Stomach (tissue), 9 donors: ENCODE data around the gene PCBP3. TPM values are rescaled to one million over a fixed set of nuclear protein-coding genes. Genes with fewer than 3 reads are reported as not detected.
"Not testable (repeated sequence)": the region's sequence is repeated elsewhere in the genome, so short reads cannot be mapped to it uniquely, and the experiment has no call there.

Experiments used
- DNase-seq, 2 donors: peaks; one replicate each; pipeline versions ENCODE4 v3.0.0 to v3.0.0-alpha.2; 2013 to 2019
- H3K27ac ChIP-seq, 5 donors: fragments of 200-600 bp in 4 of 5; sonication (generic) in 4 of 5; one replicate each; pipeline ENCODE4 v1.5.1; 2013 to 2019; ENCODE audit warnings: mild to moderate bottlenecking in 1 of 5, moderate library complexity in 1 of 5
- H3K27me3 ChIP-seq, 3 donors: fragments of 200-600 bp; sonication (generic); one replicate each; pipeline ENCODE4 v1.5.1; 2017 to 2019; ENCODE audit warnings: mixed run types in 1 of 3
- H3K36me3 ChIP-seq, 4 donors: fragments of 200-600 bp; sonication (generic); 1 replicate in 3 of 4; 2 replicates in 1 of 4; pipeline ENCODE4 v1.5.1; 2016 to 2019
- H3K4me1 ChIP-seq, 4 donors: fragments of 200-600 bp; sonication (generic); one replicate each; pipeline ENCODE4 v1.5.1; 2016 to 2019
- H3K4me3 ChIP-seq, 4 donors: fragments of 200-600 bp; sonication (generic) in 3 of 4; one replicate each; pipeline ENCODE4 v1.5.1; 2016 to 2019; ENCODE audit warnings: mild to moderate bottlenecking in 1 of 4
- H3K9me3 ChIP-seq, 4 donors: fragments of 200-600 bp; sonication (generic); one replicate each; pipeline ENCODE4 v1.5.1; 2016 to 2019
- EP300 ChIP-seq: sonication (generic); formaldehyde crosslinking; IDR thresholded peaks from one replicate; pipeline ENCODE4 v1.6.1; 2017; ENCODE audit warnings: antibody characterized with exemption
- POLR2A ChIP-seq, 4 donors: fragments of 450-650 bp; IDR thresholded peaks; one replicate each; pipeline ENCODE4 v1.6.1; 2016; ENCODE audit warnings: antibody characterized with exemption in 4 of 4, control low read depth in 2 of 4, mild to moderate bottlenecking in 1 of 4, moderate library complexity in 1 of 4
- POLR2AphosphoS5 ChIP-seq, 3 donors: sonication (generic); formaldehyde crosslinking; IDR thresholded peaks; one replicate each; pipeline ENCODE4 v1.6.1; 2016; ENCODE audit warnings: antibody characterized with exemption in 3 of 3
- WGBS, 5 donors: extraction: QIAGEN DNeasy Blood & Tissue Kit in 3 of 5; methylation state at CpG; one replicate each; pipeline versions ENCODE4 v1.1.5 to v1.1.7; 2013 to 2018; 5-methylcytosine and 5-hydroxymethylcytosine counted together
- intact Hi-C: fragments of 100-400 bp; cut with DNase I; formaldehyde crosslinking; loops from one replicate; pipeline ENCODE4 v1.15.1; 2023; ENCODE audit warnings: low total_unique reads
- polyA plus RNA-seq, 3 donors: library from polyadenylated mRNA; stranded (reverse); fragments of 200-250 nt; gene quantifications; one replicate each; pipeline ENCODE4 v1.2.3, GENCODE V29; 2013
- total RNA-seq, 5 donors: library from RNA; depleted of rRNA; stranded (reverse); fragments of >200 nt; gene quantifications; one replicate each; pipeline versions ENCODE4 v1.1.0 to v1.2.3, GENCODE V29; 2014 to 2016
- TF ChIP-seq, protein P1 (sequence below), 7 experiments: fragments of 450-650 bp in 4 of 7; fragments of 200-600 bp in 3 of 7; sonication (generic) in 3 of 7; IDR thresholded peaks; one replicate each; pipeline ENCODE4 v1.5.1; 2016 to 2019; ENCODE audit warnings: antibody characterized with exemption in 7 of 7, control low read depth in 2 of 7, mild to moderate bottlenecking in 1 of 7
- donor health status: healthy with polysubstance abuse.
- donor health status: Bipolar disorder and iron deficiency.
- donor health status: healthy.

PCBP3 gene
- total and polyA plus RNA-seq, 8 donors: 1.8 to 10.9 (median 3.3) TPM; not detected in 3

DNA sequence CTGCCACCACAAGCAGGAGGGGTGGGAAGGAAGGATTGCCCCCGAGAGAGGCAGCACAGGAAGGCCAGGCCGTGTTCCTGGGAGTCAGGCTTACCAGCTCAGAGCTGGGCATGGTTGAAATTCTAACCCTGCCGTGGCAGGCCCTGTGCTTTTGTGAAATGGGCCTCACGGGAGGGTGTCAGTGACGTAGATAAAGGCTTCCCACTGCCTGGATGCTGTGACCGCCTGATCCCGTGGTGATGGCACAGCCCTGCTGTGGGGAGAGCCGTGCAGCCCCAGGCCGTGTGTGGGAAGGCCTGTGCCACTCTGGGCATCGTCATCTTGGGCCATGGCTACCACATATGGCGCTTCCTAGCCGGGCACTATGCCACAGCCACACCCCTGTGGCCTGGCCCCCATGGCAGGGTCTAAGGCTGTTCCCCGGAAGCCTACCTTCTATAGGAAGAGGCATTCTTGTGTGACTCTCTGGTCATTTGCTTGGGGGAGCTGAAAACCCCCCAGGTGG lies 161.3 kb downstream of the PCBP3 start:
- no peak for DNase-seq
- Histone ChIP-seq H3K27me3 (peaks cover 0 to 4% (median 0%) of the 10 kb centered on the region in 3 donors), H3K9me3 (no peaks in the 10 kb centered on the region), H3K27ac (no peak overlapping the region), H3K4me1 (no peaks in the 10 kb centered on the region), H3K4me3 (no peak overlapping the region), H3K36me3 (no peaks in the 10 kb centered on the region)
- 77 to 84% (median 79%) methylated on average over 13 of the region's 13 CpGs for WGBS, 5 donors
- intact Hi-C loops: no loop called here
- TF ChIP-seq EP300 (no peak), POLR2AphosphoS5 (IDR thresholded peaks at IDR 0.05) (no peak), POLR2A (IDR thresholded peaks at IDR 0.05) (no peak)
- TF ChIP-seq, protein P1, sequence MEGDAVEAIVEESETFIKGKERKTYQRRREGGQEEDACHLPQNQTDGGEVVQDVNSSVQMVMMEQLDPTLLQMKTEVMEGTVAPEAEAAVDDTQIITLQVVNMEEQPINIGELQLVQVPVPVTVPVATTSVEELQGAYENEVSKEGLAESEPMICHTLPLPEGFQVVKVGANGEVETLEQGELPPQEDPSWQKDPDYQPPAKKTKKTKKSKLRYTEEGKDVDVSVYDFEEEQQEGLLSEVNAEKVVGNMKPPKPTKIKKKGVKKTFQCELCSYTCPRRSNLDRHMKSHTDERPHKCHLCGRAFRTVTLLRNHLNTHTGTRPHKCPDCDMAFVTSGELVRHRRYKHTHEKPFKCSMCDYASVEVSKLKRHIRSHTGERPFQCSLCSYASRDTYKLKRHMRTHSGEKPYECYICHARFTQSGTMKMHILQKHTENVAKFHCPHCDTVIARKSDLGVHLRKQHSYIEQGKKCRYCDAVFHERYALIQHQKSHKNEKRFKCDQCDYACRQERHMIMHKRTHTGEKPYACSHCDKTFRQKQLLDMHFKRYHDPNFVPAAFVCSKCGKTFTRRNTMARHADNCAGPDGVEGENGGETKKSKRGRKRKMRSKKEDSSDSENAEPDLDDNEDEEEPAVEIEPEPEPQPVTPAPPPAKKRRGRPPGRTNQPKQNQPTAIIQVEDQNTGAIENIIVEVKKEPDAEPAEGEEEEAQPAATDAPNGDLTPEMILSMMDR (IDR thresholded peaks at IDR 0.05): no peak

DNA sequence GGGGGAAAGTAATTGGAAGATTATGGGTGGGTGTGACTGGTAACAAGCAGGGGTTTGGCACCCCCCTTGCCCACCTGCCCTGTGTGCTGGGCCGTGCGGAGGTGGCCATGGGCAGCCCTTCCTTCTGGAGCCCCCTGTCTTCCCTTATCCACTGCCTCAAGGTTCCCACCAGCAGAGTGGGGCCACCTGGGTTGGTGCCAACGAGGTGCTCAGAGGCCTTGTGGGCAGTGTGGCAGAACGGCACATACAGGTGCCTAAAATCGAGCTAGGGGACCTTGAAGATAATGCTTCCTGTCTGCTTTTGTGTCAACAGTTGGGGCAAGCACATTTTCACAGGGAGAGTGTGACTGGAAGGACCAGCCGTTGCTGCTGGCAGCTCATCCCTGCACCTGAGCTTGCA lies 161.8 kb downstream of the PCBP3 start:
- TF ChIP-seq POLR2AphosphoS5 (IDR thresholded peaks at IDR 0.05) (no peak), EP300 (no peak)
- TF ChIP-seq, protein P1 (IDR thresholded peaks at IDR 0.05): no peak
- Histone ChIP-seq H3K4me1 (no peaks in the 10 kb centered on the region), H3K27me3 (peaks cover 0 to 4% (median 0%) of the 10 kb centered on the region in 3 donors), H3K27ac (no peak overlapping the region), H3K4me3 (no peak overlapping the region), H3K36me3 (no peaks in the 10 kb centered on the region), H3K9me3 (no peaks in the 10 kb centered on the region)
- intact Hi-C loops: no loop called here
- WGBS, 5 donors: 52 to 74% (median 70%) methylated on average over 6 of the region's 6 CpGs
- DNase-seq: no peak

DNA sequence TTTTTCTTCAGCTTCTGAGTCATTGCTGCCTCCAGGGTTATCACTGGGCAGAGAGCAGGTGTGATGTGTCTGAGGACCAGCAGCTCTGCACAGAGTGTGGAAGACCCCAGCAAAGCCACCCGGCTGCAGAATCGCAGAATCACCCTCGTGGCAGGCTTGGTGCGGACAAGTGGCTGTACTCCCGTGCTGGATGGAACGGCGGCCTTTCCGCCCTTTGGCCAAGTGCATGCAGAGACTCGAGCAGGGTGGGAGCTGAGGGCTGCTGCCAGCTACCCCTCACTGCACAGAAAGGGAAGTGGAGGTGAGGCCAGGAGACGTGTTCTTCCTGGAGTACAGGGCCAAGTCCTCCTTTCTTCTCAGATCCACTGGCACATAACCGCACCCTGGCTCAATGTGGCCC lies 162.5 kb downstream of the PCBP3 start:
- DNase-seq: no peak
- H3K9me3 ChIP-seq: no peaks in the 10 kb centered on the region
- no peaks in the 10 kb centered on the region for H3K36me3 ChIP-seq
- H3K27ac ChIP-seq: no peak overlapping the region
- H3K27me3 ChIP-seq: peaks cover 0 to 4% (median 0%) of the 10 kb centered on the region in 3 donors
- intact Hi-C loops: no loop called here
- no peaks in the 10 kb centered on the region for H3K4me1 ChIP-seq
- TF ChIP-seq EP300: no peak
- no peak for TF ChIP-seq POLR2A (IDR thresholded peaks at IDR 0.05)
- TF ChIP-seq, protein P1 (IDR thresholded peaks at IDR 0.05): no peak
- no peak for TF ChIP-seq POLR2AphosphoS5 (IDR thresholded peaks at IDR 0.05)
- 72 to 86% (median 83%) methylated on average over 3 to 11 of the region's 11 CpGs for WGBS, 5 donors
- H3K4me3 ChIP-seq: no peak overlapping the region

DNA sequence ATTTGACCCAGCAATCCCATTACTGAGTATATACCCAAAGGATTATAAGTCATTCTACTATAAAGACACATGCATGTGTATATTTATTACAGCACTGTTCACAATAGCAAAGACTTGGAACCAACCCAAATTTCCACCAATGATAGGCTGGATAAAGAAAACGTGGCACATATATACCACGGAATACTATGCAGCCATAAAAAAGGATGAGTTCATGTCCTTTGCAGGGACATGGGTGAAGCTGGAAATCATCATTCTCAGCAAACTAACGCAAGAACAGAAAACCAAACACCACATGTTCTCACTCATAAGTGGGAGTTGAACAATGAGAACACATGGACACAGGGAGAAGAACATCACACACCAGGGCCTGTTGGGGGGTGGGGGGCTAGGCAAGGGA lies 165.1 kb downstream of the PCBP3 start:
- H3K9me3 ChIP-seq, intact Hi-C loops, H3K4me1 ChIP-seq, H3K27me3 ChIP-seq, DNase-seq, H3K27ac ChIP-seq, H3K4me3 ChIP-seq, H3K36me3 ChIP-seq: not testable (repeated sequence)
- 77 to 95% (median 87%) methylated on average over 3 of the region's 3 CpGs for WGBS, 5 donors

DNA sequence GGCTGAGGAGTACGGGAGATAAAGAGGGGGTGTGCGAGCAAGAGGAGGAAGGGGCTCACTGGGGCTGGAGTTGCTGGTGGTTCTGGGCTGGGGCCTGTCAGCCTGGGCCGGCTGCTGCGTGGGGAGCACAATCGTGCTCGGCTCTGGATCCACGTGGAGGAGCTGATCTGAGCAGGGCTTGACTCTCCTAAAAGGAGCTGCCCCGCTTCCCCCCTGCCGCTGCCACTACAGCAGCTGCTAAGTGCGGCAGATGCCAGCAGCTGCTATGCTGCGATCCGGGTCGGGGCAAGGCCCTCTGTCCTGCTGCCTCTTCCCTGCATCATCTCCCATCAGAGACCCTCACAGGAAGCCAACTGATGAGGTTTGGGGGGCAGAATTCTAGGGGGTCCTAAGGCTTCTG lies 165.9 kb downstream of the PCBP3 start:
- Histone ChIP-seq H3K4me1 (no peaks in the 10 kb centered on the region), H3K27ac (no peak overlapping the region), H3K36me3 (no peaks in the 10 kb centered on the region), H3K27me3 (peaks cover 0 to 4% (median 0%) of the 10 kb centered on the region in 3 donors), H3K9me3 (no peaks in the 10 kb centered on the region), H3K4me3 (no peak overlapping the region)
- no peak for DNase-seq
- intact Hi-C loops: no loop called here
- TF ChIP-seq POLR2AphosphoS5 (IDR thresholded peaks at IDR 0.05) (no peak), EP300 (no peak), POLR2A (IDR thresholded peaks at IDR 0.05) (no peak)
- 61 to 78% (median 73%) methylated on average over 9 to 13 of the region's 13 CpGs for WGBS, 5 donors
